IMR-90 (cell line): Measurements from ENCODE around the gene ISCU.

ENCODE experiments used
- CTCF ChIP-seq: conservative IDR thresholded peaks from 2 replicates; pipeline ENCODE4 v1.5.1; 2012; ENCODE audit warnings: mild to moderate bottlenecking, low read depth, low read length, improper control_type of control experiment
- FOS ChIP-seq: fragments of 150-350 bp; IDR thresholded peaks from 2 replicates; pipeline ENCODE4 v1.6.1; 2016; ENCODE audit warnings: low read depth, low read length

- TF ChIP-seq CTCF (no peak), FOS (no peak)
Measured at GRCh38 chr12:108607981-108608600, 45.7 kb downstream of the ISCU start.
